Fibroblast of pulmonary artery (primary cell): ENCODE measurements around the gene ANTXR1.

Experiments used
- DNase-seq: peaks from one replicate; pipeline ENCODE4 v3.0.0-alpha.2; 2010; ENCODE audit warnings: low read depth
- H3K4me3 ChIP-seq: replicated peaks from 2 replicates; pipeline ENCODE4 v1.5.1; 2011; ENCODE audit warnings: low read depth, mild to moderate bottlenecking, control low read depth, low read length, moderate library complexity
- CTCF ChIP-seq: IDR thresholded peaks from 2 replicates; pipeline ENCODE4 v1.5.1; 2011; ENCODE audit warnings: mild to moderate bottlenecking, control low read depth, low read length, inconsistent platforms; ENCODE audit errors: missing control alignments

ANTXR1 gene

GRCh38 chr2:68974251-68974650 is 38.7 kb upstream of the ANTXR1 start, which contains the start of gene GKN1:
Gene GKN1, plus strand, starts transcription at chr2:68974636. Its CDS starts 42 bp downstream, at chr2:68974678.
- no peak for TF ChIP-seq CTCF
- DNase-seq: no peak
- no peak within 1 kb of the TSS for H3K4me3 ChIP-seq

- H3K4me3 ChIP-seq: no peak overlapping the region
- DNase-seq: peak; percentile 7
- no peak for TF ChIP-seq CTCF
Observed at GRCh38 chr2:68974946-68975665, 37.9 kb upstream of the ANTXR1 start.

GRCh38 chr2:68975844-68976243 is 37.1 kb upstream of the ANTXR1 start:
- no peak overlapping the region for H3K4me3 ChIP-seq
- no peak for DNase-seq
- no peak for TF ChIP-seq CTCF

- no peak for DNase-seq
- H3K4me3 ChIP-seq: no peak overlapping the region
- TF ChIP-seq CTCF: no peak
Observed at GRCh38 chr2:68977453-68977852, 35.5 kb upstream of the ANTXR1 start.

- H3K4me3 ChIP-seq: no peak overlapping the region
- TF ChIP-seq CTCF: no peak
- no peak for DNase-seq
Observed at GRCh38 chr2:68978098-68978497, 34.9 kb upstream of the ANTXR1 start.

GRCh38 chr2:68980956-68981355 is 32.0 kb upstream of the ANTXR1 start:
- DNase-seq: no peak
- no peak overlapping the region for H3K4me3 ChIP-seq
- TF ChIP-seq CTCF: no peak

GRCh38 chr2:68987021-68987503 is 25.9 kb upstream of the ANTXR1 start:
- no peak overlapping the region for H3K4me3 ChIP-seq
- DNase-seq: no peak
- TF ChIP-seq CTCF: no peak
